ENCODE measurements around the gene EXOC6B. TPM values are rescaled to one million over a fixed set of nuclear protein-coding genes. Genes with fewer than 3 reads are reported as not detected.

Gene EXOC6B
- total RNA-seq, 1 experiment from 2014 or later, result 33.7 TPM

- H3K4me1 Mint-ChIP-seq, result peaks cover 33% of the 10 kb centered on the region
- CTCF ChIA-PET, result interaction anchor here (0.6 to 1.1 kb wide), 2 partner anchors 12 to 41 kb away, joined by 3 to 6 read pairs; no protein-coding TSS in a partner anchor
- POLR2A ChIA-PET, result no interaction called here
- H3K36me3 Mint-ChIP-seq, result no peaks in the 10 kb centered on the region
- no peak for TF ChIP-seq SOX15 (CRISPR knock-in tag; IDR thresholded peaks at IDR 0.05)
- no peak for TF ChIP-seq NFATC4 (CRISPR knock-in tag; IDR thresholded peaks at IDR 0.05)
- no peak for TF ChIP-seq ZNF317 (CRISPR knock-in tag; IDR thresholded peaks at IDR 0.05; ENCODE audit: borderline replicate concordance, low read depth)
- TF ChIP-seq SP1 (CRISPR knock-in tag; conservative IDR thresholded peaks at IDR 0.05), result no peak
- no peak for TF ChIP-seq GTF2I (CRISPR knock-in tag; conservative IDR thresholded peaks at IDR 0.05)
- TF ChIP-seq FOXP1 (CRISPR knock-in tag; IDR thresholded peaks at IDR 0.05; ENCODE audit: borderline replicate concordance), result no peak
- TF ChIP-seq SMAD4 (CRISPR knock-in tag; IDR thresholded peaks at IDR 0.05), result no peak
- TF ChIP-seq ZNF138 (CRISPR knock-in tag; conservative IDR thresholded peaks at IDR 0.05), result no peak
- no peak for TF ChIP-seq USF2 (CRISPR knock-in tag; IDR thresholded peaks at IDR 0.05)
- no peak for TF ChIP-seq NR1H2 (CRISPR knock-in tag; IDR thresholded peaks at IDR 0.05)
- TF ChIP-seq NFYB (CRISPR knock-in tag; conservative IDR thresholded peaks at IDR 0.05; ENCODE audit: low read depth), result no peak
- no peak for TF ChIP-seq ERG (CRISPR knock-in tag; IDR thresholded peaks at IDR 0.05)
- no peak for TF ChIP-seq ETV6 (CRISPR knock-in tag; IDR thresholded peaks at IDR 0.05)
- TF ChIP-seq PREB (CRISPR knock-in tag; IDR thresholded peaks at IDR 0.05; ENCODE audit: borderline replicate concordance), result no peak
- TF ChIP-seq ZMAT4 (CRISPR knock-in tag; IDR thresholded peaks at IDR 0.05), result no peak
- no peaks in the 10 kb centered on the region for H3K27me3 Mint-ChIP-seq (ENCODE audit: low read depth)
- no peak for DNase-seq (ENCODE audit: low spot score)
- ATAC-seq, result peak; percentile 53
- H3K27ac Mint-ChIP-seq, result peak overlapping the region; percentile 72
- no peak overlapping the region for H3K4me3 Mint-ChIP-seq
- no peaks in the 10 kb centered on the region; the same call in 1 of the 2 replicates for H3K9me3 Mint-ChIP-seq
These were observed 286.7 kb downstream of the EXOC6B start for GRCh38 chr2:72539071-72539552.

- DNase-seq (ENCODE audit: low spot score), result no peak
- Mint-ChIP-seq H3K4me3 (no peak overlapping the region), H3K9me3 (no peaks in the 10 kb centered on the region; the same call in 1 of the 2 replicates), H3K36me3 (no peaks in the 10 kb centered on the region), H3K27ac (peak overlapping the region; percentile 72; the same call in 1 of the 2 replicates), H3K27me3 (ENCODE audit: low read depth) (no peaks in the 10 kb centered on the region), H3K4me1 (peaks cover 35% of the 10 kb centered on the region)
- no peak for ATAC-seq
- ChIA-PET POLR2A (interaction anchor here (0.7 kb wide), 1 partner anchor 496 kb away, joined by 4 read pairs; no protein-coding TSS in a partner anchor), CTCF (interaction anchor here (0.6 kb wide), 1 partner anchor 21 kb away, joined by 4 read pairs; no protein-coding TSS in a partner anchor)
- TF ChIP-seq KAT7 (CRISPR knock-in tag; IDR thresholded peaks at IDR 0.05; ENCODE audit: borderline replicate concordance) (no peak), ZBTB21 (CRISPR knock-in tag; IDR thresholded peaks at IDR 0.05; ENCODE audit: borderline replicate concordance) (no peak), PREB (CRISPR knock-in tag; IDR thresholded peaks at IDR 0.05; ENCODE audit: borderline replicate concordance) (no peak), SMAD3 (CRISPR knock-in tag; IDR thresholded peaks at IDR 0.05; ENCODE audit: borderline replicate concordance) (no peak), MYBL2 (CRISPR knock-in tag; IDR thresholded peaks at IDR 0.05) (no peak), ZNF416 (CRISPR knock-in tag; IDR thresholded peaks at IDR 0.05) (no peak), TP53 (CRISPR knock-in tag; IDR thresholded peaks at IDR 0.05) (no peak), ZNF512 (CRISPR knock-in tag; IDR thresholded peaks at IDR 0.05; ENCODE audit: borderline replicate concordance) (no peak), E2F5 (CRISPR knock-in tag; IDR thresholded peaks at IDR 0.05) (no peak), MLX (CRISPR knock-in tag; IDR thresholded peaks at IDR 0.05) (no peak), ZNF232 (CRISPR knock-in tag; IDR thresholded peaks at IDR 0.05) (no peak), NR2C2 (CRISPR knock-in tag; IDR thresholded peaks at IDR 0.05) (no peak)
These were observed 287.3 kb downstream of the EXOC6B start for GRCh38 chr2:72538486-72538885.
